Right lobe of liver (tissue), 6 donors: ENCODE data around the gene CNOT6L. TPM values are rescaled to one million over a fixed set of nuclear protein-coding genes. Genes with fewer than 3 reads are reported as not detected.

Experiments
- ATAC-seq, 4 donors: fragments of 200-7000 bp; cut with Tn5 transposase; one replicate each; pipeline ENCODE4 v1.9.1; 2020; ENCODE audit warnings: mild to moderate bottlenecking in 4 of 4, moderate library complexity in 4 of 4
- DNase-seq, 3 donors: peaks; one replicate each; pipeline ENCODE4 v3.0.0-alpha.2; 2020
- H3K27ac ChIP-seq, 3 donors: fragments of 200-600 bp; one replicate each; pipeline ENCODE4 v1.8.0; 2022
- H3K27me3 ChIP-seq, 2 donors: fragments of 200-600 bp; one replicate each; pipeline ENCODE4 v1.8.0; 2022
- H3K36me3 ChIP-seq, 4 donors: fragments of 200-600 bp; sonication (generic) in 1 of 4; one replicate each; pipeline versions ENCODE4 v1.5.1 to v1.8.0; 2017 to 2022; ENCODE audit warnings: control low read depth in 1 of 4
- H3K4me1 ChIP-seq, 4 donors: fragments of 200-600 bp; sonication (generic) in 1 of 4; one replicate each; pipeline versions ENCODE4 v1.5.1 to v1.8.0; 2017 to 2022; ENCODE audit warnings: control low read depth in 1 of 4
- H3K4me3 ChIP-seq, 3 donors: fragments of 200-600 bp; one replicate each; pipeline ENCODE4 v1.8.0; 2022
- H3K9me3 ChIP-seq, 4 donors: fragments of 200-600 bp; sonication (generic) in 1 of 4; one replicate each; pipeline versions ENCODE4 v1.5.1 to v1.8.0; 2017 to 2022; ENCODE audit warnings: control low read depth in 1 of 4
- CTCF ChIP-seq, 4 donors: fragments of 200-600 bp in 3 of 4; fragments of 450-650 bp in 1 of 4; IDR thresholded peaks; one replicate each; pipeline versions ENCODE4 v1.5.1 to v1.8.0; 2016 to 2022; ENCODE audit warnings: antibody characterized with exemption in 4 of 4, mild to moderate bottlenecking in 2 of 4
- POLR2A ChIP-seq: fragments of 450-650 bp; IDR thresholded peaks from one replicate; pipeline ENCODE4 v1.6.1; 2017; ENCODE audit warnings: antibody characterized with exemption, mild to moderate bottlenecking
- WGBS: methylation state at CpG from one replicate; pipeline ENCODE4 v1.1.6; 2018; ENCODE audit warnings: low coverage, low lambda C conversion rate; ENCODE audit not compliant: insufficient coverage; ENCODE audit errors: missing lambda C conversion rate; 5-methylcytosine and 5-hydroxymethylcytosine counted together
- intact Hi-C, 2 donors: fragments of 100-400 bp; cut with DNase I; formaldehyde crosslinking; loops; one replicate each; pipeline versions ENCODE4 v1.11.2 to v1.14.1; 2022
- total RNA-seq, 6 experiments: library from RNA; depleted of rRNA in 2 of 6; stranded (reverse); fragments of >200 nt in 2 of 6; fragmentation: NEBNext Ultra II Directional in 3 of 6; extraction: Animal tissue kit (Norgen Biotek cat#: 25700) in 3 of 6; gene quantifications; one replicate each; pipeline versions ENCODE4 v1.1.0 to v1.2.4, GENCODE V29; 2016 to 2023
- donor health status: DM: no; HTN: yes; CAD: no.
- donor health status: DM: no; HTN: no; CAD: no.
- donor health status: DM: no; HTN: no; CAD: no.
- donor health status: DM: no; HTN: yes; CAD: no.
- donor health status: DM: no; HTN: yes; CAD: no.

Gene CNOT6L
- total RNA-seq, 6 experiments from 2014 or later, result 9.1 to 38.1 (median 25.0) TPM

GRCh38 chr4:77861495-77861894 is 42.3 kb upstream of the CNOT6L start:
- Histone ChIP-seq H3K4me3 (peak overlapping the region in 1 of 3 donors; percentile 78), H3K4me1 (peaks cover 0 to 7% (median 0%) of the 10 kb centered on the region in 4 donors), H3K9me3 (no peaks in the 10 kb centered on the region), H3K36me3 (no peaks in the 10 kb centered on the region), H3K27me3 (no peaks in the 10 kb centered on the region), H3K27ac (peak overlapping the region in 2 of 3 donors; percentile 11 to 41)
- no peak for DNase-seq
- intact Hi-C loops, result no loop called here
- no peak for ATAC-seq
- TF ChIP-seq CTCF (IDR thresholded peaks at IDR 0.05), result no peak
- no peak for TF ChIP-seq POLR2A
- 73% methylated on average over 1 of the region's 1 CpG for WGBS

GRCh38 chr4:77859256-77859655 is 40.1 kb upstream of the CNOT6L start:
- H3K27ac ChIP-seq, result no peak overlapping the region
- intact Hi-C loops, result no loop called here
- DNase-seq, result no peak
- no peak overlapping the region for H3K4me3 ChIP-seq
- no peaks in the 10 kb centered on the region for H3K27me3 ChIP-seq
- no peaks in the 10 kb centered on the region for H3K9me3 ChIP-seq
- TF ChIP-seq POLR2A, result no peak
- no peak for TF ChIP-seq CTCF (IDR thresholded peaks at IDR 0.05)
- H3K4me1 ChIP-seq, result peaks cover 0 to 7% (median 0%) of the 10 kb centered on the region in 4 donors
- WGBS, result 76% methylated on average over 3 of the region's 3 CpGs
- H3K36me3 ChIP-seq, result no peaks in the 10 kb centered on the region
- ATAC-seq, result no peak

GRCh38 chr4:77856152-77856551 is 37.0 kb upstream of the CNOT6L start:
- intact Hi-C loops, result no loop called here
- Histone ChIP-seq H3K4me1 (no peaks in the 10 kb centered on the region), H3K27ac (no peak overlapping the region), H3K9me3 (no peaks in the 10 kb centered on the region), H3K27me3 (no peaks in the 10 kb centered on the region), H3K36me3 (no peaks in the 10 kb centered on the region), H3K4me3 (no peak overlapping the region)
- no peak for DNase-seq
- 71% methylated on average over 1 of the region's 1 CpG for WGBS
- ATAC-seq, result no peak
- TF ChIP-seq CTCF (IDR thresholded peaks at IDR 0.05) (no peak), POLR2A (no peak)

GRCh38 chr4:77854431-77855111 is 35.4 kb upstream of the CNOT6L start:
- ATAC-seq (peak; percentile 69 to 90 (median 82)), DNase-seq (no peak)
- intact Hi-C loops, result no loop called here
- Histone ChIP-seq H3K4me1 (no peaks in the 10 kb centered on the region), H3K27ac (peak overlapping the region; percentile 19 to 48 (median 35)), H3K27me3 (no peaks in the 10 kb centered on the region), H3K9me3 (no peaks in the 10 kb centered on the region), H3K4me3 (no peak overlapping the region), H3K36me3 (no peaks in the 10 kb centered on the region)
- 37% methylated on average over 7 of the region's 7 CpGs for WGBS
- TF ChIP-seq CTCF (IDR thresholded peaks at IDR 0.05) (no peak), POLR2A (peak; percentile 21)
